ENCODE results near the gene MAPK12. TPM values are rescaled to one million over a fixed set of nuclear protein-coding genes. Genes with fewer than 3 reads are reported as not detected.

Gene MAPK12
- total and polyA plus RNA-seq, 2 donors from 2014 or later: 13.4 to 15.9 TPM

- intact Hi-C loops (cut with DNase I): no loop called here
- Histone ChIP-seq H3K27ac (ENCODE audit: low read depth in 2 of 2, low read length in 2 of 2) (no peak overlapping the region), H3K9ac (ENCODE audit: low read length in 3 of 3) (no peak overlapping the region), H3K4me1 (ENCODE audit: control insufficient read depth in 2 of 3, insufficient read depth in 2 of 3, low read depth in 1 of 3, low read length in 3 of 3) (no peaks in the 10 kb centered on the region), H3K36me3 (ENCODE audit: control insufficient read depth in 2 of 3, insufficient read depth in 3 of 3, low read length in 3 of 3) (peaks cover 0 to 30% (median 22%) of the 10 kb centered on the region in 3 donors), H3K9me3 (ENCODE audit: control insufficient read depth in 2 of 3, insufficient read depth in 1 of 3, low read length in 3 of 3) (no peaks in the 10 kb centered on the region), H3K27me3 (ENCODE audit: control insufficient read depth, insufficient read depth, low read length) (no peaks in the 10 kb centered on the region), H3K4me3 (ENCODE audit: low read length in 3 of 3) (no peak overlapping the region)
- FAIRE-seq (no peak), DNase-seq (no peak)
- no peak for TF ChIP-seq CTCF (IDR thresholded peaks at IDR 0.05; ENCODE audit: borderline replicate concordance, extremely low read depth, insufficient read depth)
Measured at GRCh38 chr22:50226063-50226874, 35.2 kb downstream of the MAPK12 start.

GRCh38 chr22:50225200-50225969 is 36.1 kb downstream of the MAPK12 start:
- H3K4me1 ChIP-seq (ENCODE audit: control insufficient read depth in 2 of 3, insufficient read depth in 2 of 3, low read depth in 1 of 3, low read length in 3 of 3): no peaks in the 10 kb centered on the region
- FAIRE-seq (no peak), DNase-seq (no peak)
- peaks cover 2 to 36% (median 28%) of the 10 kb centered on the region in 3 donors for H3K36me3 ChIP-seq (ENCODE audit: control insufficient read depth in 2 of 3, insufficient read depth in 3 of 3, low read length in 3 of 3)
- H3K27ac ChIP-seq (ENCODE audit: low read depth in 2 of 2, low read length in 2 of 2): no peak overlapping the region
- H3K27me3 ChIP-seq (ENCODE audit: control insufficient read depth, insufficient read depth, low read length): no peaks in the 10 kb centered on the region
- TF ChIP-seq CTCF (IDR thresholded peaks at IDR 0.05; ENCODE audit: borderline replicate concordance, extremely low read depth, insufficient read depth): no peak
- intact Hi-C loops (cut with DNase I): no loop called here
- no peak overlapping the region for H3K9ac ChIP-seq (ENCODE audit: low read length in 3 of 3)
- no peak overlapping the region for H3K4me3 ChIP-seq (ENCODE audit: low read length in 3 of 3)
- H3K9me3 ChIP-seq (ENCODE audit: control insufficient read depth in 2 of 3, insufficient read depth in 1 of 3, low read length in 3 of 3): no peaks in the 10 kb centered on the region

- peaks cover 2 to 36% (median 27%) of the 10 kb centered on the region in 3 donors for H3K36me3 ChIP-seq (ENCODE audit: control insufficient read depth in 2 of 3, insufficient read depth in 3 of 3, low read length in 3 of 3)
- H3K27me3 ChIP-seq (ENCODE audit: control insufficient read depth, insufficient read depth, low read length): no peaks in the 10 kb centered on the region
- no peaks in the 10 kb centered on the region for H3K9me3 ChIP-seq (ENCODE audit: control insufficient read depth in 2 of 3, insufficient read depth in 1 of 3, low read length in 3 of 3)
- TF ChIP-seq CTCF (IDR thresholded peaks at IDR 0.05; ENCODE audit: borderline replicate concordance, extremely low read depth, insufficient read depth): no peak
- H3K9ac ChIP-seq (ENCODE audit: low read length in 3 of 3): no peak overlapping the region
- H3K4me1 ChIP-seq (ENCODE audit: control insufficient read depth in 2 of 3, insufficient read depth in 2 of 3, low read depth in 1 of 3, low read length in 3 of 3): peaks cover 0 to 2% (median 0%) of the 10 kb centered on the region in 3 donors
- no peak overlapping the region for H3K4me3 ChIP-seq (ENCODE audit: low read length in 3 of 3)
- FAIRE-seq (no peak), DNase-seq (no peak)
- no peak overlapping the region for H3K27ac ChIP-seq (ENCODE audit: low read depth in 2 of 2, low read length in 2 of 2)
- intact Hi-C loops (cut with DNase I): no loop called here
Measured at GRCh38 chr22:50224071-50224470, 37.4 kb downstream of the MAPK12 start.
